Sigmoid colon (tissue), 7 donors: ENCODE data around the gene RIN2. TPM values are rescaled to one million over a fixed set of nuclear protein-coding genes. Genes with fewer than 3 reads are reported as not detected.
A peak's percentile ranks its signal among the peaks of the same experiment; 100 is the strongest.

Source experiments
- DNase-seq: peaks from one replicate; pipeline ENCODE4 v3.0.0-alpha.2; 2019
- H3K27ac ChIP-seq, 4 donors: fragments of 200-600 bp; sonication (generic); one replicate each; pipeline ENCODE4 v1.5.1; 2016 to 2019; ENCODE audit warnings: mild to moderate bottlenecking in 1 of 4
- H3K27me3 ChIP-seq, 3 donors: fragments of 200-600 bp; sonication (generic); one replicate each; pipeline ENCODE4 v1.5.1; 2019; ENCODE audit warnings: mild to moderate bottlenecking in 1 of 3
- H3K36me3 ChIP-seq, 4 donors: fragments of 200-600 bp; sonication (generic); one replicate each; pipeline ENCODE4 v1.5.1; 2016 to 2019
- H3K4me1 ChIP-seq, 4 donors: fragments of 200-600 bp; sonication (generic); one replicate each; pipeline ENCODE4 v1.5.1; 2017 to 2019
- H3K4me3 ChIP-seq, 4 donors: fragments of 200-600 bp; sonication (generic); one replicate each; pipeline ENCODE4 v1.5.1; 2017 to 2019; ENCODE audit warnings: mild to moderate bottlenecking in 2 of 4, moderate library complexity in 1 of 4
- H3K9me3 ChIP-seq, 4 donors: fragments of 200-600 bp in 3 of 4; sonication (generic) in 3 of 4; one replicate each; pipeline versions ENCODE4 v1.5.1 to v1.6.1; 2013 to 2019
- EP300 ChIP-seq, 4 donors: sonication (generic); formaldehyde crosslinking; IDR thresholded peaks; one replicate each; pipeline ENCODE4 v1.6.1; 2017; ENCODE audit warnings: antibody characterized with exemption in 4 of 4
- POLR2A ChIP-seq, 2 donors: fragments of 450-650 bp; IDR thresholded peaks; one replicate each; pipeline ENCODE4 v1.6.1; 2016; ENCODE audit warnings: antibody characterized with exemption in 2 of 2, mild to moderate bottlenecking in 2 of 2, moderate library complexity in 2 of 2
- POLR2AphosphoS5 ChIP-seq, 4 donors: sonication (generic); formaldehyde crosslinking; IDR thresholded peaks; one replicate each; pipeline ENCODE4 v1.6.1; 2017; ENCODE audit warnings: antibody characterized with exemption in 4 of 4
- WGBS, 2 donors: extraction: QIAGEN DNeasy Blood & Tissue Kit; methylation state at CpG; one replicate each; pipeline ENCODE4 v1.1.7; 2013; 5-methylcytosine and 5-hydroxymethylcytosine counted together
- intact Hi-C: fragments of 100-400 bp; cut with DNase I; formaldehyde crosslinking; loops from one replicate; pipeline ENCODE4 v1.15.1; 2023
- polyA plus RNA-seq, 3 donors: library from polyadenylated mRNA; stranded (reverse); fragments of 200-250 nt; gene quantifications; one replicate each; pipeline ENCODE4 v1.2.3, GENCODE V29; 2013
- total RNA-seq, 4 donors: library from RNA; depleted of rRNA; stranded (reverse); fragments of >200 nt; gene quantifications; one replicate each; pipeline ENCODE4 v1.1.0, GENCODE V29; 2016
- TF ChIP-seq, protein P1 (sequence below), 4 experiments: fragments of 450-650 bp in 3 of 4; fragments of 200-600 bp in 1 of 4; IDR thresholded peaks; one replicate each; pipeline ENCODE4 v1.5.1; 2016 to 2019; ENCODE audit warnings: antibody characterized with exemption in 4 of 4, mild to moderate bottlenecking in 3 of 4, moderate library complexity in 2 of 4
- donor health status: healthy with polysubstance abuse.
- donor health status: Bipolar disorder and iron deficiency.
- donor health status: healthy.

Gene RIN2
- total and polyA plus RNA-seq, 7 donors = 13.4 to 73.7 (median 54.2) TPM

DNA sequence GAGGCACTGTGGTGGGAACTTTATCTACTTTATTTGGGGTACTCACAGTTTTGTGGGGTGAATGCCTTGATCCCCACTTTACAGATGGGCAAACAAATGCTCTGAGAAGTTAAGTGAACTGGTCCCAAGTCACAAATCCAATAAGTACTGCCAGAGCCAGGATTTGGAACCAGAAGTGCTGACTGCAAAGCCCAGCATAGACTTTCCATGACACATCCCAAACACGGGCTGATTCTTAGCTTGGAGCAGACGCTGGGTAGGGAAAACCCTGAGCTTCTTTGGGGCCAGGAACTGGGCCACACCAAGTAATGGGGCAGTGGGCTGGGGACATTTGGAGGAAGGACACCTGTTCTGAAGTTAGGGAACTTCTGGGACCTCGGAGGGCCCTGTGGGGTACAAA lies 20.3 kb downstream of the RIN2 start:
- WGBS, 2 donors = 84% methylated on average over 3 of the region's 3 CpGs
- Histone ChIP-seq H3K4me1 (peaks cover 0 to 15% (median 4%) of the 10 kb centered on the region in 4 donors), H3K4me3 (no peak overlapping the region), H3K36me3 (no peaks in the 10 kb centered on the region), H3K9me3 (no peaks in the 10 kb centered on the region), H3K27me3 (no peaks in the 10 kb centered on the region), H3K27ac (peak overlapping the region in 2 of 4 donors; percentile 21 to 22)
- TF ChIP-seq, protein P1, sequence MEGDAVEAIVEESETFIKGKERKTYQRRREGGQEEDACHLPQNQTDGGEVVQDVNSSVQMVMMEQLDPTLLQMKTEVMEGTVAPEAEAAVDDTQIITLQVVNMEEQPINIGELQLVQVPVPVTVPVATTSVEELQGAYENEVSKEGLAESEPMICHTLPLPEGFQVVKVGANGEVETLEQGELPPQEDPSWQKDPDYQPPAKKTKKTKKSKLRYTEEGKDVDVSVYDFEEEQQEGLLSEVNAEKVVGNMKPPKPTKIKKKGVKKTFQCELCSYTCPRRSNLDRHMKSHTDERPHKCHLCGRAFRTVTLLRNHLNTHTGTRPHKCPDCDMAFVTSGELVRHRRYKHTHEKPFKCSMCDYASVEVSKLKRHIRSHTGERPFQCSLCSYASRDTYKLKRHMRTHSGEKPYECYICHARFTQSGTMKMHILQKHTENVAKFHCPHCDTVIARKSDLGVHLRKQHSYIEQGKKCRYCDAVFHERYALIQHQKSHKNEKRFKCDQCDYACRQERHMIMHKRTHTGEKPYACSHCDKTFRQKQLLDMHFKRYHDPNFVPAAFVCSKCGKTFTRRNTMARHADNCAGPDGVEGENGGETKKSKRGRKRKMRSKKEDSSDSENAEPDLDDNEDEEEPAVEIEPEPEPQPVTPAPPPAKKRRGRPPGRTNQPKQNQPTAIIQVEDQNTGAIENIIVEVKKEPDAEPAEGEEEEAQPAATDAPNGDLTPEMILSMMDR (IDR thresholded peaks at IDR 0.05) = no peak
- TF ChIP-seq POLR2AphosphoS5 (IDR thresholded peaks at IDR 0.05) = no peak
- TF ChIP-seq POLR2A (IDR thresholded peaks at IDR 0.05) = no peak
- TF ChIP-seq EP300 (IDR thresholded peaks at IDR 0.05) = no peak
- intact Hi-C loops = no loop called here
- DNase-seq = no peak

GRCh38 chr20:19779634-19780033 lies 21.6 kb downstream of the RIN2 start:
- Histone ChIP-seq H3K4me3 (no peak overlapping the region), H3K4me1 (peaks cover 0 to 24% (median 12%) of the 10 kb centered on the region in 4 donors), H3K36me3 (no peaks in the 10 kb centered on the region), H3K27ac (no peak overlapping the region), H3K27me3 (no peaks in the 10 kb centered on the region), H3K9me3 (no peaks in the 10 kb centered on the region)
- intact Hi-C loops = no loop called here
- DNase-seq = no peak
- 75 to 89% methylated on average over 5 of the region's 5 CpGs for WGBS, 2 donors
- TF ChIP-seq POLR2A (IDR thresholded peaks at IDR 0.05) = no peak
- TF ChIP-seq, protein P1 (IDR thresholded peaks at IDR 0.05) = no peak
- TF ChIP-seq EP300 (IDR thresholded peaks at IDR 0.05) = no peak
- TF ChIP-seq POLR2AphosphoS5 (IDR thresholded peaks at IDR 0.05) = no peak

DNA sequence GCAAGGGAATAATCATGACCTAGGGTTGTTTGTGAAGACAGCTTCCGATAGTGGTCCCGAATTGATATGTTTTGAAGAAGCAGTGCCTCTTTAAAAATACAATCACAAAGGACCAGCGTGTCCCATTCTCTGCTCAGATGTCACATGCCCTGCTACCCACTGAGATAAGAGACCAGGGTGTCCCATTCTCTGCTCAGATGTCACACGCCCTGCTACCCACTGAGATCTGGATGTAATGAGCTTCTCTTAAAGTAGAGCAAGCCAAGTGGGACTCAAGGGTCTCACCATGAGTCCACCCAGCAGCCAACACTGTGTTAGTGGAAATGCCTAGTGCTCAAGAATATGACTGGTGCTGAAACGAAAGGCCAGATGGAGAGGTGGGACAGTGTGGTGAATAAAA lies 22.2 kb downstream of the RIN2 start:
- no peaks in the 10 kb centered on the region for H3K27me3 ChIP-seq
- peaks cover 0 to 29% (median 19%) of the 10 kb centered on the region in 4 donors for H3K4me1 ChIP-seq
- no peaks in the 10 kb centered on the region for H3K9me3 ChIP-seq
- no peaks in the 10 kb centered on the region for H3K36me3 ChIP-seq
- H3K27ac ChIP-seq = no peak overlapping the region
- TF ChIP-seq EP300 (IDR thresholded peaks at IDR 0.05) = no peak
- no peak for TF ChIP-seq POLR2A (IDR thresholded peaks at IDR 0.05)
- TF ChIP-seq, protein P1 (IDR thresholded peaks at IDR 0.05) = no peak
- TF ChIP-seq POLR2AphosphoS5 (IDR thresholded peaks at IDR 0.05) = no peak
- intact Hi-C loops = no loop called here
- H3K4me3 ChIP-seq = no peak overlapping the region
- 79 to 89% methylated on average over 5 of the region's 5 CpGs for WGBS, 2 donors
- DNase-seq = peak; percentile 25

DNA sequence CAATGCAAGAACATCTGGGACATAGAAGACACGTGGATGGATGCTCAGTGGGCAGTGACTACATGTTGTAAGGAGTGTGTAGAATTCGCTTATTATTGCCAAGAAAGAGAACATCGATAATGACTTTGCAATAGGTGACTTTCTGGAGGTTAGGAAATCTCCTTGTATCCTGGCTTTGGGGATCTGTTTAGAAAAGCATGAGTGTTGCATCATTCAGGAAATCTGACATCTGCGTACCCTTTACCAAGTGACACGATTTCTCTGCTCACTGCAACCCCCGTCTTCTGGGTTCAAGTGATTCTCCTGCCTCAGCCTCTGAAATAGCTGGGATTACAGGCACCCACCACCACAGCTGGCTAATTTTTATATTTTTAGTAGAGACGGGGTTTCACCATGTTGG lies 23.2 kb downstream of the RIN2 start:
- WGBS, 2 donors = 90 to 92% methylated on average over 7 of the region's 7 CpGs
- Histone ChIP-seq H3K4me3 (no peak overlapping the region), H3K4me1 (peaks cover 0 to 39% (median 28%) of the 10 kb centered on the region in 4 donors), H3K27ac (no peak overlapping the region), H3K9me3 (no peaks in the 10 kb centered on the region), H3K36me3 (no peaks in the 10 kb centered on the region), H3K27me3 (no peaks in the 10 kb centered on the region)
- TF ChIP-seq, protein P1 (IDR thresholded peaks at IDR 0.05) = no peak
- no peak for TF ChIP-seq POLR2A (IDR thresholded peaks at IDR 0.05)
- peak; percentile 4 for DNase-seq
- intact Hi-C loops = no loop called here

DNA sequence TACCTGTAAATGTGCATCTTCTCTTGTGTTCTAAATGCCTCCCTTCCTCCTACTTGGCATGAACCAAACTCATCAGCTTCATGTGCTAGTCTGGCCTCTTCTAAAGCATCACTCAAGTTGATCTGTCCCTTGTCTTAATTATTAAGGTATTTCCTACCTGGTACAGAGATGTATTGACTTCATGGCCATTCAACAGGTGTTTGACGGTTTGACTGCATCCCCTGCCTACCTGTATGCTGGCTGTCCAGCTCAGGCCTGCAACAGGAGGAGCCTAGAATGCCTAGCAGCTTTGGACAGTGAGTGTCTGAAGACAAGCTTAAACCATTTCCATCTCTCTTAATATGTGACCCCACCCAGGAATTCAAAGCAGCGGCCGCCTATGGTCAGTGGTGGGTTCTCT lies 24.6 kb downstream of the RIN2 start:
- TF ChIP-seq EP300 (IDR thresholded peaks at IDR 0.05) = no peak
- Histone ChIP-seq H3K9me3 (no peaks in the 10 kb centered on the region), H3K27ac (no peak overlapping the region), H3K4me3 (no peak overlapping the region), H3K4me1 (peaks cover 0 to 38% (median 35%) of the 10 kb centered on the region in 4 donors), H3K27me3 (no peaks in the 10 kb centered on the region), H3K36me3 (no peaks in the 10 kb centered on the region)
- WGBS, 2 donors = 93 to 96% methylated on average over 3 of the region's 3 CpGs
- intact Hi-C loops = no loop called here
- DNase-seq = no peak
